ENCODE data around the gene BARHL2.

Gene BARHL2

DNA sequence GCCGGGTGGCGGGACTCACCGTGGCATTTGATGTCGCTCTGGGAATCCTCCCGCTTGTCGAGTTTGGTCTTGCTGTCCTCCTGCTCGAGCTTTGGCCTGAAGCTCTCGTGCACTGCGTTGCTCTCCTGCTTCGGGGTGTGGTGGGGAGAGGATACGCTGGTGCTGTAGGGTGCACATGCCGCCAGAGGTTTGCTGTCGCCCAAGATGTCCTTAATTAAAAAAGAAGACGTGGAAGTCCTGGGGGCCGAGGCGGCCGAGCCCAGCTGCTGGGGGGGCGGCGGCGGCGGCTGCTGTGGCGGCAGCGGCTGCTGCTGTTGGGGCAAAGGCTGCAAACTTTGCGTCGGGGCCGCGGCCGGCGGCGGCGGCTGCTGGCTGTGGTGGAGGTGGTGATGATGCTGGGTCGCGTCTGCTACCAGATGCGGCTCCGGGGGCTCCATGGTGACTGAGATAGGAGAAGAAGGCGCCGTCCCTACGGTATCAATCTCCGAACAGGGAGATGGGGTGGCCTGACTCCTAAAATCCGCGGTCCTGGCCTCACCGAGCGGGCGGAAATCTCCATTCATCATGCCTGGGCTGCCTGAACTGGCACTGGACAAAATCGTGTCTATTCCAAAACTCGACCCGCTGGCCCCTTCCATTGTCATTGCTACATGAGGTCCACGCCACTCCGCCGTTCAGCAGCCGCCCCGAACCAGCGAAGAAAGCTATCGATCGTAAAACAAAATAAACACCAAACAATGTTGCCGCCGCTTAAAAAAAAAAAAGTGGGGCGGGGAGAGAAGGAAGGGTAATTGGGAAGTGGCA is at the start of gene BARHL2:
BARHL2 (minus strand) TSS at position 751 of the 804 bp plus-strand sequence; CDS start at position 644, 107 bp downstream.
- DNase-seq: no peak

DNA sequence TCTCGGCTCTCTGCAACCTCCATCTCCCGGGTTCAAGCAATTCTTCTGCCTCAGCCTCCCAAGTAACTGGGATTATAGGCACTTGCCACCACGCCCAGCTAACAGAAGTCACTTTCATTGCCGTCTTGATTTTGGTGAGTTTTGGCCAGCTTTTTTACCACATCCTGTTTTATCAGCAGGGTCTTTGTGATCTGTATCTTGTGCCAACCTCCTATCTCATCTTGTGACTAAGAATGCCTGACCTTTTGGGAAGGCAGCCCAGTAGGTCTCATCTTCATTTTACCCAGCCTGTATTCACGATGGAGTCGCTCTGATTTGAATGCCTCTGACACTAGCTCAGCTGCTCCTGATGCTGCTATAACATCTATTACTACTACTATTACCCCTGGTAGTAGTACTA is 46.8 kb upstream of the BARHL2 start:
- no peak for DNase-seq

DNA sequence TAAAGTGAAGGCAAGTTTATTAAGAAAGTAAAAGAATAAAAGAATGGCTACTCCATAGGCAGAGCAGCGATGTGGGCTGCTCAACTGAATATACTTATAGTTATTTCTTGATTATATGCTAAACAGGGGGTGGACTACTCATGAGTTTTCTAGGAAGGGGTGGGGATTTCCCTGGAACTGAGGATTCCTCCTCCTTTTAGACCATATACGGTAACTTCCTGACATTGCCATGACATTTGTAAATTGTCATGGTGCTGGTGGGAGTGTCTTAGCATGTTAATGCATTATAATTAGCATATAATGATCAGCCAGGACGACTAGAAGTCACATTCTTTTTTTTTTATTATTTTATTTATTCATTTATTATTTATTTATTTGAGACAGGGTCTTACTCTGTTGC is 46.4 kb upstream of the BARHL2 start:
- no peak for DNase-seq

DNA sequence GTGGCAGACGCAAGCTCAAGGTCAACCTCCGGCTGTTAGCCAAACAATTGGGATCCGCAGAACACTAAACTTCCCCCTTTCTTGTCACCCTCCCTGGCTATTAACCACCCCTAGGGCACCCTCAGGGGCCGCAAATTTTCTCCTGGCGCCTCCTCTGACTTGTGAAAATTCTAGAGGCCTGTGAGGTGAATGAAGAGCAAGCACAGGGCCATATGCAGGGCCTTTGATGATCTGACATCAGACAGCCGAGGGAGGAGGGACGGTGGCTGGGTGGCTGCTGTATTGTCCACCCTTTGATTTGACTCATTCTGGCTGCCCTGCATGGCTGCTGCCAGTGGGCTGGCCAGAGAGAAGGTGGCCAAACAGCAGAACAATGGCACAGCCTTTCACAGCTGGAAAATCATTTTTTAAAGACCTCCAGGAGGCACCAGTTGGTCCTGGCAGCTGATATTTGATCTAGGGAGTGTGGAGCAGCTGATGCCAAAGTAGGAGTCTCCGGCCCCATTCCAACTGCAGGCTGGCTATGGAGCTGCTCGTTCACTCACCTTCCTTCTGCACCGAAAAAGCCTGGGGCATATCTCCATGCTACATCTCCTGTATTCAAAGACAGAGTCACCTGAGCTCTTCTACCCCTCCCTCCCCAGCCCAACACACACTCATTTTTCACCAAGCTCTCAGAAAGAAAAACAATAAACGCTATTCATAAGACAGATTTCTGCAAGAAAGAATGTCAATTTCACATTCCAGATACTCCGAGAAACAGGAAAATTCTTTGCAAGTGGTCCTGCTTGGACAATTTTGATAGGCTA is 44.9 kb upstream of the BARHL2 start:
- no peak for DNase-seq

DNA sequence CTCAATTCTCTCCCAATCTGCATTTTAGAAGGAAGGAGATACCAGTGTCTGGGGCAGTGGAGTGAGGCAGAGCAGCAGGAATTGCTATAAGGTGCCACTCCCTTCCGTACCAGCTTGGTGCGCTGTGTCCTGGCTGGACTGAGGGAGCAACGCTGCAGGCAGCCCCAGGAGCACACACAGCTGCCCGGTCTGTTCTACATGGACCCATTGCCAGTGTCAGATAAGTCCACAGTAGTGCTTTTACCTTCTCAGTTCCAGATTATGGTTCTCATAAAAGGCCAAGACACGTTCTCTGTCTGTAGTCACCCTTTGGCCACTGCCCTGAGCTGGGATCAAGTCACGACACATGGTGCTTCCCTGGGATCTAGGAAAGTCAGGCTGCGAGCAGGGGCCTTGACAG is 44.1 kb upstream of the BARHL2 start:
- no peak for DNase-seq

DNA sequence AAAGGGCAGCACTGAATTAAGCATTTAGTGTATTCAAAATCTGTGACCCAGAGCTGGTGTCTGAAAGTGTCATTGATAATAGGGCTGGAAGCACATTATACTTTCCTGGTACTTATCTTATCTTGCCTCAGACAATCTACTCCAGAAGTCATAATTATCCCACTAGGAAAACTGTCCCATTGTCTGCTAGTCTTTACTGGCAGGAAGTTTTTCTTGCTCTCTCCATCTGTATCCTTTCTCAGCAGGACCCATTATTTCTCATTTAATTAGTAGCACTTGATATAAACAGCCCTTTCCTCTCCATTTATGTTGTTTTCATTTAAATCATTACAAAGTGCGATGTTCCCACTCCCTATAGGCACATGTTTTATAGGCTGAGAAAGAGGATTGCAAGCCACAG is 36.5 kb upstream of the BARHL2 start:
- DNase-seq: no peak

DNA sequence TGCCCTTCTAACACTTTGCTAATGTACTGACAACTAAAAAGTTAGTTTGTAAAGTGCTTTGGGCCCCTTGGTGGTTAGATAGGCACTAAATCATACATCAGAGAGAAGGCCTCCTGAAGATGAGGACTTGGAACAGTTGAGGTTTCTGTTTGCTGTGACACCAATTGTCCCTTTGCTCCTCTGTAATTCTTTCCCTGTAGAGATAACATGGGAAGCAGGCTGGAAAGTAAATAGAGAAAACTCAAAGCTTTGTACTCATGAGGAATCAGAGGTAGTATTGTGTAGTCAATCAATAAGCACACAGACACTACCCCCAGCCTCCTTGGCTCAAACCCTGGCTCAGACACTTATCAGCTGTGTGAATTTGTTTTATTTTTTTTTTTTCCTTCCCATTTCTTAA is 31.6 kb upstream of the BARHL2 start:
- no peak for DNase-seq

DNA sequence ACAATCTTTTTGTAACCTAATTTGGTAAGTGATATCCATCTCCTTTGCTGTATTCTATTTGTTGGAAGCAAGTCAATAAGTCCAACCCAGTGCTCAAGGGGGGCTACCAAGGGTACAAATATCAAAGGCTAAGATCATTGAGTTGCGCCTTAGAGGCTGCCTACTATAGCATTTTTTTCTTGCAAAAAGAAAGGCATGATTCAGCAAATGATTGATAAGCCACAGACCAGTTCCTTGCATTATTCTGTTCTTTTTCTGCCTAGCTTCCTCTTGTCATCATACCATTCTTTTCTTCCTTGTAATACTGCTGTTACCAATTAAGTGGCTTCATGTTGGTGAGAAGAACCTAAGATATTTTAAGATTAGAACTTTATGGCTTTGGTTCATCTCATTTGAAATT is 29.8 kb upstream of the BARHL2 start:
- no peak for DNase-seq

DNA sequence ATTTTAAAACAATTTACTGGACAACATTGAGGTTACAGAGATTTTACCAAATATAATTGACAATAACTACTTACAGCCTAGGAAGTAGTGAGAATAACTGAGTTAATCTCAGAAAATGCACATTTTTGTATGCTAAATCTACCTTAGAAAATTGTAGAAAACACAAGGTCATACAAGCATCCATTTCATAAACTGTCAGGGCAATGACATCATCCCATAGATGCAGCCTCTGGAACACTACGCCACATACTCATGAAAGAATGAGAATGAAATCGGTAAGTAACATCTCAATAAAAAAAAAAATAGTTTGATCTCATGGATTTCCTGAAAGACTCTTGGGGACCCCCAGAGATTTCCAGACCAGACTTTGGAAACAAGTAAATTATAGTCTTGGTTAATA is 28.9 kb upstream of the BARHL2 start:
- DNase-seq: no peak

DNA sequence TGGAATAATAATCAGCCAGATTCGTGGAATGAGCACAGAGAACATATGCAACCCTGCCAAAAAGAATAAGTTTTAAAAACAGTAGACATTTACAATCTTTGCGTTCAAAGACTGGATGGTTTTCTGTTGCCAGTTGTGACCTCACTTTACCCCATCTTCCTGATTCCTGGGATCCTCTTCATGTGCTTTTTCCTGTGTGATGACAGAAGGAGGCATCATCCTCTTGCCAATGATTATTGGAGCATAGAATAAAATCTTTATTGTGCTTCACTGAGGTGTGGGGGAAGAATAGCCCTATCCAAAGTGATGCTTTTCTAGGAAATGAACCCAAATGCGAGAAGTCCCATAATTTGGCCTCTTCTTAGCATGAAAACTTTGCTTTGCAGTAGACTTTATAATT is 15.0 kb upstream of the BARHL2 start:
- DNase-seq: no peak

DNA sequence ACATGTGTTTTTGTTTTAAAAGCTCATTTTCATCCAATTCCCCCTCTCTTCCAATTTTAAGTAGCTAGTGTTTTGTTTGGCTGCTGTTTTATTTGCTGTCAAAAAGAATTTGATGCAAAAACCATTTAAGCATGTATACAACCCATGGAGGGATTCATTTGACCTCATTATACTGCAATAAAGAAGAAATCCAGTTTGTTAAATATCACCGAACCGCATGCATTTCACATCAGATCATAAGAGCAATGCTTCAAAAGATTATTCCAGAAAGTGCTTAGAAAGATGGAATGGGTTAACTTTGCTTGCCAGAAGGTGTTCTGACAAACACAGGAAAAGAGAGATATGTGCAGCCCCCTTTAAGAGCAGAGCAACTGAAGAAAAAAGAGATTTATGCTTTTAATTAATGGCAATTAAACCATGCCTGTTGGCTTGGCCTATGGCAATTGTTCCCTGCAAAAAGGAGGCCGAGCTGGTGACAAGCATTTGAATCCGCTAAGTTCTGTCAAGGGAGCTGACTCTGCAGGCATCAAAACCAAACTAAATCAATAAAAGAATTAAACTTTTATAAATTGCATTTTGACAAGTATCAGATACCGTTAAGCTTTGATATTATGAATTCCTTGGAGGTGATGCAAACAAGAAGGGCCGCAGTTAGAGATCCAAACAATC is 14.4 kb upstream of the BARHL2 start:
- DNase-seq: no peak

DNA sequence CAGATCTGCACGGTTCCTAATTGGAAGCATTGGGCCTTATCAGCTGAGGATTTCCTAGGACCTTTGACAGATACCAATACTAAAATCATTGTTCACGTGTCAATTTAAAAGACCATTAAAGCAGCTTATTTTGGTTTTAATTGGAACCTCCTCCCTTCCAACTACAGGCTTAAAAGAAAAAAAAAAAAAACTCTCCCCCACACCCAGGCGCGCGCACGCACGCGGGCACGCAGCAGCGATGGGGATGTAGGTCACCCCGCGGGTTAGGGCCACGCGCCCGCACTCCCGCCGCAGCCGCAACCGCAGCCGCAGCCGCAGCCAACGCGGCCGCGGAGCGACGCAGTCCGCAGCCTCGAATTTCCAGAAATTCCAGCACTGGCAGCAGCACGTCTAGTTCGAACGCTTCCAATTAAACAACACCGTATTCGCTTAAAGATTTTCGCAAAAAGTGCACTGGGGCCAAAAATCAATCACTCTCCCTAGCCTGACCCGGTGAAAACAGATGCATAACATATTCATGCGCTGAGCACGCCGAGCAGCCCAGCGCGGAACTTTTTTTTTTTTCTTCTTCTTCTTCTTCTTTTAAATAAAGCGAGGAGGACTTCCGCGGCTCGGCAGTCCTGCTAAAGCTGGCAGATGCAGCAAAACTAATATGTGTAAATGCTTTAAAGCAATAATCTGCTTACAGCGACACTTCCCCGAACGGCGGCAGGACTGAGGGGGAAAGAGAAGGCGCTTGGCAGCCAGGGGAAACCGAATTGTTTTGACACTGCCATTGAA is 13.3 kb upstream of the BARHL2 start:
- DNase-seq: no peak

DNA sequence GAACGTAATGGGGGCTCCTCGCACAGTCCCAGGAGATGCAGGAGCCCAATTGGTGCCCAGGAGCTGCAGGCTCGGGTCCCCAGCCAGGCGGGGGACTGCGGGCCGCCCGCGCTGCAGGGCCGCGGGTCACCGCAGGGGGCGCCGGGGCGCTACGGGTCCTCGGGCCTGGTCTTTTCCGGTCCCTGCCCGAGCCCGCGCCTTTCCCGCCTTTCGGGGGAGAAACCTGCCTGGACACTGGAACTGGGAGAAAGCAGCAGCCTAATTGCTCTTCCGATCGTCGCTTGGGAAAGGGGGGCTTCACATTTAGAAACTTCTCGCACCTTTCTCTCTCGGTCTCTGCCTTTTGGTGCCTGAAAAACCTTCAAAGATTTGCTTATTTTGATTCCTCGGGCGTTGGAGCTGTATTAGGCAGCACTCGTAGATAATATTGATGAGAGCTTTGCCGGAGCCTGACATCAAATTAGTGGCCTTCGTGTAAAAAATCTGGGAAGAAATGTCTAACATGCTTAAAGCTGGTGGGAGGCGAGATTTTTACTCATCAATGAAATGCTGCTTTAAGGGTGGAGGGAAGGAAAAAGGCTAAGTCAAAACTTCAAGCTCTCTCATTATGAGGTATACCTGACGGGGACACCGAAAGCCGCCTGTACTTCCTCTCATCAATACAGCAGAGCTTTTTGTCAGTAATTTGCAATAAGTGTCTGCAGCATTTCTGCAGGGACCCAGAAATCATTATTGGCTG is 12.6 kb upstream of the BARHL2 start:
- no peak for DNase-seq

DNA sequence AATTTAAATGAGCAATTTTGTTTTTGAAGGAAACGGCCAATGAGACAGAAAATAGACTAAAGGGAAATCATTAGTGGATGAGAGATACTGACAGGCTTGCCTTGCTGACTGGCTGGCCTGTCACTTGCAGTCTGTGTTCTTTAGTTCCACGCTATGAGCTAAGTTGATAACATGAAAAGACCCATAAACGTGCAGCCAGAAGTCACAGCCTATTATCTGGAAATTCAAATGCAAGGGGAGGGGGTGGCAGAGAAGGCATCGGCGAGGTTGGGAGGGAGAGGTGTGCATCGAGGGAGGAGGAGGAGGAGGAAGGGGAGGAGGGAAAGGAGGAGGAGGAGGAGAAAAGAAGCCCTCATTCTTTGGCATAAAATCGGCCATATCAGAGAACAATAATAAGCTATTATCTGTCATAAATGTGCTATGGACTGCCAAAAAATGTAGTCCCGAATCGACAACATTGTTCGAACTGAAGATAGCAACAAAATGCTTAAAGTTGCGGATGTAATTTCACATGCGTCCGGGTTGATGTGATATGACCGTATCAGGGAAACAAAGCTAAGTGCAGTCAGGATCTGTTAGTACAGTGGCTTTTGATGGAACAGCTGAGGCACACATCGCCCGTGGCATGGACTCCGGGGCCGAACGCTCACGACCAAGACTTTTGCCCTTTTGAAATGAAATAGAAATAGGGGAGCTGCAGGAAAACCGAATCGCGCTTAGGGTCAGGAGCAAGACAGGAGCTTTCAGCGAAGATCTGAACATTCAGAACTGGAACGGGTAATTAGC is 11.6 kb upstream of the BARHL2 start:
- DNase-seq: no peak

DNA sequence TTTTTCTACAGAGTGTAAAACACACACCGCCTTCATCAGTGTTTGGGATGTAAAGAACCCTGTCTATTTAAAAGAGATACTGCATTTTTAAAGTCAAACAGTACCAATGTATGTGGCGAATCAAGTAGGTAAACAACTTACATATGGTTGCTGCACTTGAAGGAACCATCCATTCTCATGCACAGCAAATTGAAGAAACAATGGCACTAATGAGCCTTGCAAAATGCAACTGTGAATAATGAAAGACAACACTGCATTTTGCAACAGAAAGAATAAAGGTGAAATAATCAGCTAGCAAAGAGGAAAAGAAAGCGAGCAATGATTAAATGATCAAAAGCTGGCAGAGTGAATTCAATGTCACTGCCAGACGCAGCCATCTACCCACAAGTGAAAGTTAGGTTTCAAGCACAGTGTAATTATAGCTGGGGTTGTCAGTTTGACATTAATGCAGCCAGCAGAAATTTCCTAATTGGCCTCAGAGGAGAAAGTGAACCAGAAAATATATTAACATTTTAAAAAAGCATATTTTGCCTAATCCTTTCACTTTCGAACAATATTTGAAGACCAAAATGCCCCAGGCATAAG is 10.9 kb upstream of the BARHL2 start:
- no peak for DNase-seq

DNA sequence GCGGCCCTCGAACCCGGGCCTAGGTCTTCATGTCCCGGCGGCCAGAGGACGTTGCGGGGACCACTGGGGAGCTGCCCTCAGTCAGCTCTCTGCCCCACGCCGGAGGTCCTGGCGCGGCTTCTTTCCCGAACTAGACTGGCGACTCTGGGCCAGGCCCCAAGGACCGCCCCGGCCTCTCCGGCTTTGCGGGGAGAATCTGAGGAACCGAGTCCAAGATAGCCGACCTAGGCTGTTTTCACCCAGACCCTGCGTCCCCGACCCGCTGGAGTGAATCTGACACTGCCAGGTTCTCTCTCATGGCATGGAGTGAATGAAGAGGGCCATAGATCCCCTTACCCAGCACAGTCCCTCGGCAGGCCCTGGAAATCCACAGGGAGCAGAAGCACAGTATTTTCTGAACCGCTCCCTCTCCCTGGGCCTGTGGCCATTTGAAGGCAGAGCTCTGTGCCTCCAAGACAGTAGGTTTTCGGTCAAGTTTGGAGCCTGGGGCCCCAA is 9.9 kb upstream of the BARHL2 start:
- DNase-seq: no peak

DNA sequence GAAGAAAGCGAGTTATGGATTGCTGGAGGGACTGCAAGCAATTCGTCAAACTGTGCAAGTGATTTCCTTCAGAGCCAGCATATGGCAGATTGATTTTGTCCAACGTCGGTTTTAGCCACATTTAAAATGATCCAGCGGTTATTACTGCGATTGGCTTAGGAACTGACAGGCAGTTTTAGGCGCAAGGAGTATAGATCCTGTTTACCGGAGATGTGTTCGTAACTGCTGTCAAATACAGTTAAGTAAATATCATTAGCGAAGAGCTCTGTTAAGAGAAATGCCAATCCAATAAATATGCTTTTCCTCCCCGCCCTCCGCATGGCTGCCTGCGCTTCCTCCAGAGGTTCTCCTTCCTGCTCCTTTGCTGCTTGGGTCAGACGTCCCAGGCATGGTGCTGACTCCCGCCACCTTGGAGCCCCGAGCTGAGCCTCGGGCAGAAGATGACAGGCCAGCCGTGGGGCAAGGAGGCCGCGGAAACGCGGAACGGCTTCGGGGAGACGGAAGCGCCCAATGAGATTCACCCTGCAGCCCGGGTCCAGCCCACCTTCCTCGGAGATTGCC is 9.4 kb upstream of the BARHL2 start:
- DNase-seq: no peak

DNA sequence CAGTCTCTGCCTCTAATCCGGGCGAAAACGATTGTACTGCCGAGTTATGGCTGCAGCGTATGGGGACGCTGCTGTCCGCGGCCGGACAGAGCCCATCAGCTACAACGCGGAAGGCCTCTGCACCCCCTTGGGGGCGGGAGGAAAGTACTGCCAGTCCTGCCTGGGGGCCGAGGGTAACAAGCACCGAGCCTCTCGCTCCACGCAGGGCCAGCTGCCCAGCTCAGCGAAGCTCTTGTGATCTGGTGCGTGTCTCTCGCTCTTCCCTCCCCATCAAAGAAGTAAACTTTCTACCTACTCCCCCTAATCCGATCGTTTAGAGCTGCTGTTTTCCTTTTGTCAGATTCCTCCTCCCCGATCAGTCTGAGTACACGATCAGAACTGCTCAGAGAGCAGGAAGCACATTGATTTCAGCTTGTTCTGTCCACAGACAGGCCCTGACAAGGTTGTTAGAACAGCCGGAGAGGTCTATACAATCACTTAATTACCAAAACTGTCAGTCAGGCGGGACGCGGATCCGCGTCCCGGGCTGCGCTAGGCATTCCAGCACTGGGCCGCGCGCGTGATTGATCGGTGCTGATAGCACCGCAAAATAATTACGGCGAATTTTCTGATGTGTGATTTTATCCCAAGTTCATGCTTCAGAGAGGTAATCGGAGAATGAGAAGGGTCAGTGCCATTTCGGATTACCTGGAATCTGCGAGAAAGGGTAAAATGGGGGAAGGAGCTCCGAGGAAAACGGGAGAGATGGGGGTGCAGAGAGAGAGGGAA is 8.7 kb upstream of the BARHL2 start:
- DNase-seq: no peak

DNA sequence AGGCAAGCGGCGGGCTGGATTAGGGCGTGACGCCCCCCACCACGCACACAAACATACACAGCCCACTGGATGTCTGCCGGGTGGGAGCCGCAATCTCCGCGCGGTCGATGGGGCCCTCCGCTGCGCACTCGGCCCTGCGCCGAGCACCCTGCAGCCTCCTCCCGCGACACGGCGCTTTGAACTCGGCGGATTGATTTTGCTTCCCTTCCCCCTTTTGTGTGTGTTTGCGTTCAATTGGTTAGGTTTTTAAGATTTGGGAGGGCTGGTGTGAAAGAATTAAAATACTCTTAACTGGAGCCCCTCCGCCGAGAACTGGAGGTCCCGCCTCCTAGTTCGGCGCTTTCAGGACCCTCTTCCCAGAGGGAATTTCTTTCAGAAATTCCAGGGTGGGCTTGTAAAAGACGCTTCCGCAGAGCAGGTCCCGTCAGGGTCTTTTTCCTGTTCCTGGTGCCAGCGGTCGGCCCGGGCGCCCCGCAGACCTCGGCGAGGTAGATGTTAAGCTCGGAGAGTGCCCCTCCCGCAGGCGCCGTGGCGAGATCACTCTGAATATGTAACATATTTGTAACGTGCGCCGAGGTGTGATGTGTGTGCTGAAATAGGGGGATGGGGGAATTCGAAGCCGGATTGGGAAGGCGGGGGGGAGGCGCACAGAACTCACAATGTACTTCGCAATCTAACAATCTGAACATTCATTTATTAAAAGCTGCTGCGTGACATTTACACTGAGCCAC is 8.0 kb upstream of the BARHL2 start:
- DNase-seq: no peak

Data from NCI-H1436 treated with DMSO at 0.1 percent for 48 hours (cell line).